ENCODE measurements around the gene MAGEA8. TPM values are rescaled to one million over a fixed set of nuclear protein-coding genes. Genes with fewer than 3 reads are reported as not detected.
A peak's percentile ranks its signal among the peaks of the same experiment; 100 is the strongest.
"Not testable (repeated sequence)": the region's sequence is repeated elsewhere in the genome, so short reads cannot be mapped to it uniquely, and the experiment has no call there.

MAGEA8 gene
- total RNA-seq, 1 donor from 2014 or later = not detected

- DNase-seq (ENCODE audit: low read depth) = no peak
- H3K4me3 ChIP-seq (ENCODE audit: low read depth, low read length) = no peak overlapping the region
- TF ChIP-seq CTCF (conservative IDR thresholded peaks at IDR 0.05; ENCODE audit: low read depth, low read length) = no peak
Observed at GRCh38 chrX:149865390-149865789, 15.6 kb upstream of the MAGEA8 start.

GRCh38 chrX:149867488-149867887, 13.5 kb upstream of the MAGEA8 start:
- no peak for TF ChIP-seq CTCF (conservative IDR thresholded peaks at IDR 0.05; ENCODE audit: low read depth, low read length)
- DNase-seq (ENCODE audit: low read depth) = no peak
- no peak overlapping the region for H3K4me3 ChIP-seq (ENCODE audit: low read depth, low read length)

GRCh38 chrX:149870840-149871239, 10.1 kb upstream of the MAGEA8 start:
- TF ChIP-seq CTCF (conservative IDR thresholded peaks at IDR 0.05; ENCODE audit: low read depth, low read length) = no peak
- H3K4me3 ChIP-seq (ENCODE audit: low read depth, low read length) = no peak overlapping the region
- no peak for DNase-seq (ENCODE audit: low read depth)

- TF ChIP-seq CTCF (conservative IDR thresholded peaks at IDR 0.05; ENCODE audit: low read depth, low read length) = no peak
- H3K4me3 ChIP-seq (ENCODE audit: low read depth, low read length) = no peak overlapping the region
- DNase-seq (ENCODE audit: low read depth) = no peak
Observed at GRCh38 chrX:149871433-149871832, 9.6 kb upstream of the MAGEA8 start.

- H3K4me3 ChIP-seq (ENCODE audit: low read depth, low read length) = no peak overlapping the region
- TF ChIP-seq CTCF (conservative IDR thresholded peaks at IDR 0.05; ENCODE audit: low read depth, low read length) = peak; percentile 55
- no peak for DNase-seq (ENCODE audit: low read depth)
Observed at GRCh38 chrX:149871940-149872339, 9.0 kb upstream of the MAGEA8 start.

- no peak overlapping the region for H3K4me3 ChIP-seq (ENCODE audit: low read depth, low read length)
- no peak for TF ChIP-seq CTCF (conservative IDR thresholded peaks at IDR 0.05; ENCODE audit: low read depth, low read length)
- DNase-seq (ENCODE audit: low read depth) = no peak
Observed at GRCh38 chrX:149877157-149877556, 3.8 kb upstream of the MAGEA8 start.

GRCh38 chrX:149877636-149878035, 3.3 kb upstream of the MAGEA8 start:
- H3K4me3 ChIP-seq (ENCODE audit: low read depth, low read length) = no peak overlapping the region
- TF ChIP-seq CTCF (conservative IDR thresholded peaks at IDR 0.05; ENCODE audit: low read depth, low read length) = no peak
- no peak for DNase-seq (ENCODE audit: low read depth)

- not testable (repeated sequence) for H3K4me3 ChIP-seq (ENCODE audit: low read depth, low read length); DNase-seq (ENCODE audit: low read depth)
Observed at GRCh38 chrX:149890828-149891227, 9.8 kb downstream of the MAGEA8 start.
